ENCODE results near the gene SEMA5A. TPM values are rescaled to one million over a fixed set of nuclear protein-coding genes. Genes with fewer than 3 reads are reported as not detected.

The SEMA5A gene
- total RNA-seq, 1 donor from 2014 or later: 9.3 TPM

DNA sequence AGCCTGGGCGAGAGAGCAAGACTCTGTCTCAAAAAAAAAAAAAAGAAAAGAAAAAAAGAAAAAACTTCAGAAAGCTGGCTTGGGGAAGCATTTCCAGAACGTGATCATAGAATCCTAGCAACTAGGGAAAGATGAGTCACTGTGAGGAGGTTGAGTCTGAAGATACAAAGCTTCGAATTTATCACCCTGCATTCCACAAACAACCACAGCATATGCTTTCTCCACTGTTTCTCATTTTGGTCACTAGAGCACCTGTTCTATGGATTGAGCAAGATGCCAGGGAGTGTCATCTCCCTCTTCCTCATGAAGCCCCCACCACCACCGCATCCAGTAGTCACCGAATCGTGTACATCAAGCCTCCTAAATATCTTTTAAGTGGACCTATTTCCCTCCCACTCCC lies 37.9 kb downstream of the SEMA5A start:
- Histone ChIP-seq H3K4me1 (no peaks in the 10 kb centered on the region), H3K27me3 (no peaks in the 10 kb centered on the region), H3K27ac (no peak overlapping the region), H3K36me3 (no peaks in the 10 kb centered on the region), H3K9me3 (no peaks in the 10 kb centered on the region), H3K4me3 (no peak overlapping the region)
- intact Hi-C loops (cut with DNase I): no loop called here
- DNase-seq (ENCODE audit: extremely low spot score in 2 of 2): no peak
- TF ChIP-seq, protein P1, sequence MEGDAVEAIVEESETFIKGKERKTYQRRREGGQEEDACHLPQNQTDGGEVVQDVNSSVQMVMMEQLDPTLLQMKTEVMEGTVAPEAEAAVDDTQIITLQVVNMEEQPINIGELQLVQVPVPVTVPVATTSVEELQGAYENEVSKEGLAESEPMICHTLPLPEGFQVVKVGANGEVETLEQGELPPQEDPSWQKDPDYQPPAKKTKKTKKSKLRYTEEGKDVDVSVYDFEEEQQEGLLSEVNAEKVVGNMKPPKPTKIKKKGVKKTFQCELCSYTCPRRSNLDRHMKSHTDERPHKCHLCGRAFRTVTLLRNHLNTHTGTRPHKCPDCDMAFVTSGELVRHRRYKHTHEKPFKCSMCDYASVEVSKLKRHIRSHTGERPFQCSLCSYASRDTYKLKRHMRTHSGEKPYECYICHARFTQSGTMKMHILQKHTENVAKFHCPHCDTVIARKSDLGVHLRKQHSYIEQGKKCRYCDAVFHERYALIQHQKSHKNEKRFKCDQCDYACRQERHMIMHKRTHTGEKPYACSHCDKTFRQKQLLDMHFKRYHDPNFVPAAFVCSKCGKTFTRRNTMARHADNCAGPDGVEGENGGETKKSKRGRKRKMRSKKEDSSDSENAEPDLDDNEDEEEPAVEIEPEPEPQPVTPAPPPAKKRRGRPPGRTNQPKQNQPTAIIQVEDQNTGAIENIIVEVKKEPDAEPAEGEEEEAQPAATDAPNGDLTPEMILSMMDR (IDR thresholded peaks at IDR 0.05): no peak
- TF ChIP-seq POLR2AphosphoS5 (IDR thresholded peaks at IDR 0.05; ENCODE audit: insufficient read depth in 1 of 2, low read depth in 1 of 2) (no peak), POLR2A (IDR thresholded peaks at IDR 0.05) (no peak)

DNA sequence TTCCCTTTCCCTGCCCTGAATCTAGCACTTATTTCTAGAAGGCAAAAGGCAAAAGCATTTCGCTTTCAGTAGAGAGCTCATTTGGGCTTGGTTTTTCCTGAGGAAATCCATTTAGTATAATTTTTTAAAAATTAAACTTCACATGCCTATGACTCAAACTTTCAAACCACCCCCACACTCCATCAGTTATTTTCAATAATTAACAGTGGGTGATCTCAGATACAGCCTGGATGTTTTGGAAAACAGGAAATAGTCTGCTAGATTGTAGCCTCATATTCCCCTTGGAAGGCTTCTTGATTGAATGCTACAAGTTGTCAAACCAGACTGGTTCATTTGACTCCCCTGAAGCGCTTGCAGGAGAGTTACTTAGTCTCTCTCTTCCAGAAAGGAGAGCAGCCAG lies 40.6 kb downstream of the SEMA5A start:
- intact Hi-C loops (cut with DNase I): no loop called here
- H3K4me1 ChIP-seq: no peaks in the 10 kb centered on the region

DNA sequence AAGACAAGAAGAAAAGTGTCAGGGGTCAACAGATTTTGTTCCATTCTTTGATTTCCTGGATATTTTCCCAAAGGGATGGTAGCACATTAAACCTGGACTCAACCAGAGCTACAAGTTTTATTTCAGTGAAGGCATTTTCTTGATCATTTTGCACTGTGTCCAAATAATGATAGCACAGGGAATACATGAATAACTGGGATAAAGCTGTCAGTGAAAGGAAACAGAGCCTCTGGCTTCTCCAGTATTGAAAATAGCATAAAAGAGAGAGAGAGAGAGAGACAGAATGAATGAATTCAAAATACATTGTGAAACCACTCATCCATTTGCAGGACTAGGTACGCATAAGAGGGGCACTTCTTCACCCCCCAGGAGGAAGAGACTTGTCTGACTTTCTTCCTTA lies 43.0 kb downstream of the SEMA5A start:
- Histone ChIP-seq H3K4me1 (no peaks in the 10 kb centered on the region), H3K36me3 (no peaks in the 10 kb centered on the region), H3K4me3 (no peak overlapping the region), H3K9me3 (no peaks in the 10 kb centered on the region), H3K27ac (no peak overlapping the region), H3K27me3 (no peaks in the 10 kb centered on the region)
- TF ChIP-seq POLR2A (IDR thresholded peaks at IDR 0.05): no peak
- no peak for TF ChIP-seq POLR2AphosphoS5 (IDR thresholded peaks at IDR 0.05; ENCODE audit: insufficient read depth in 1 of 2, low read depth in 1 of 2)
- TF ChIP-seq, protein P1 (IDR thresholded peaks at IDR 0.05): no peak
- intact Hi-C loops (cut with DNase I): no loop called here
- DNase-seq (ENCODE audit: extremely low spot score in 2 of 2): no peak

More for the DNA sequence above, 40.6 kb downstream of the SEMA5A start:
- DNase-seq (ENCODE audit: extremely low spot score in 2 of 2): no peak
- no peak overlapping the region for H3K27ac ChIP-seq
- H3K4me3 ChIP-seq: no peak overlapping the region
- no peaks in the 10 kb centered on the region for H3K36me3 ChIP-seq
- no peaks in the 10 kb centered on the region for H3K27me3 ChIP-seq
- TF ChIP-seq, protein P1 (IDR thresholded peaks at IDR 0.05): no peak
- no peak for TF ChIP-seq POLR2AphosphoS5 (IDR thresholded peaks at IDR 0.05; ENCODE audit: insufficient read depth in 1 of 2, low read depth in 1 of 2)
- no peak for TF ChIP-seq POLR2A (IDR thresholded peaks at IDR 0.05)
- H3K9me3 ChIP-seq: no peaks in the 10 kb centered on the region

DNA sequence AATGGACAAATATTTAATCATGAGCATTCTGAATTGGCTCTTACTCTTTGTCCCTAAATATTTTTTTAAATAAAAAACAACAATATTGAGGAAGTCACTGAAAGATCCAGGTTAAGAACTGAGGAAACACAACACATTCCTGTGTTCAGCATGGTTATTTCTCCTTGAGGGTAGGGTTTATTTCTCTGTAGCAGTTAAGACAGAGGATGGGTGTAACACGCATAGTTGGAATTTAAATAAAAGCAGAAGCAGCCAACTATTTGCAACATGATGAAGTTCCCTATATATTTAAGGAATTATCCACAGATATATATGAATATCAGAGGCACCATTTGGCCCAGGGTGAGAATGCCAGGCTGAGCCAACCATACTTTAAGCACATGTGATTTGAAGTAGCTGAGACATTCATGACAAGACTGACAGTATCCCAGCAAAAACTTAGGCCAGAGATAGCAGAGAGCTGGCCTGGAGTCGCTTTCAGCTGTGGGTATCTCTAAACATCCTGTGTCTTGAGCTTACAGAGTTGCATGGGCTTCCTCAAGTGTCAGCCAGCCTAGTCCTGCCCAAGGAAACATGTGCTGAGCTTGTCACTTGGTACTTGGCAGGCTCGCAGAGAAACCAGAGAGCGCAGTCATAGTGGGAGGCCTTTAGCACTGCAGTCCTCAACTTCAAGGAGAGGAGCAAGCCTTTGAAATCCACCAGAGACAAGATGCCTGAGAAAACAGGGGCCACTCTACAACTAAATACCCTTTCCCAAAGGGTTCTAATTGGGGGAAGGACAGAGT lies 43.6 kb downstream of the SEMA5A start:
- Histone ChIP-seq H3K9me3 (no peaks in the 10 kb centered on the region), H3K27me3 (no peaks in the 10 kb centered on the region), H3K4me1 (no peaks in the 10 kb centered on the region), H3K27ac (no peak overlapping the region), H3K4me3 (no peak overlapping the region), H3K36me3 (no peaks in the 10 kb centered on the region)
- DNase-seq (ENCODE audit: extremely low spot score in 2 of 2): no peak
- TF ChIP-seq POLR2AphosphoS5 (IDR thresholded peaks at IDR 0.05; ENCODE audit: insufficient read depth in 1 of 2, low read depth in 1 of 2) (no peak), POLR2A (IDR thresholded peaks at IDR 0.05) (no peak)
- TF ChIP-seq, protein P1 (IDR thresholded peaks at IDR 0.05): no peak
- intact Hi-C loops (cut with DNase I): no loop called here

DNA sequence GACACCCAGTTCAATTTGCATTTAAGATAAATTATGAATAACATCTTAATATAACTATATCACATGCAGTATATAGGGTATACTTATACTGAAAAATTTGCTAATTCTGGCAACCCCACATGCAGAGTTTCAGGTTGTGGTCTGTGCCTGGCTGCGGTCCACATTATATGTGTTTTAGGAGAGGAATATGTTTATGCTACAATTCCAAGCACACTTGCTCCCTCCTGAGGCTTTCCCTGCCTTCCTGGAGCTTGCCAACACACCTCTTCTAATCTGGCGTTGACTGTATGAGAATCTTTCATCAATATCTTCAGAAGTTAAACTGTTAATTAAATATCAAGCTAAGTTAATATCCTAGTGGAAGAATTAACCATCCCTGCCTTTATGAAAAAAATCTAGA lies 45.2 kb downstream of the SEMA5A start:
- Histone ChIP-seq H3K27me3 (no peaks in the 10 kb centered on the region), H3K4me1 (no peaks in the 10 kb centered on the region), H3K9me3 (no peaks in the 10 kb centered on the region), H3K36me3 (no peaks in the 10 kb centered on the region), H3K27ac (no peak overlapping the region), H3K4me3 (no peak overlapping the region)
- TF ChIP-seq POLR2A (IDR thresholded peaks at IDR 0.05) (no peak), POLR2AphosphoS5 (IDR thresholded peaks at IDR 0.05; ENCODE audit: insufficient read depth in 1 of 2, low read depth in 1 of 2) (no peak)
- TF ChIP-seq, protein P1 (IDR thresholded peaks at IDR 0.05): no peak
- no peak for DNase-seq (ENCODE audit: extremely low spot score in 2 of 2)
- intact Hi-C loops (cut with DNase I): no loop called here
